Brain pericyte (primary cell): ENCODE results near the gene ATP8A2.

Experiments
- DNase-seq: peaks from one replicate; pipeline ENCODE4 v3.0.0-alpha.2; 2012; ENCODE audit warnings: low read depth, low spot score

The ATP8A2 gene

DNA sequence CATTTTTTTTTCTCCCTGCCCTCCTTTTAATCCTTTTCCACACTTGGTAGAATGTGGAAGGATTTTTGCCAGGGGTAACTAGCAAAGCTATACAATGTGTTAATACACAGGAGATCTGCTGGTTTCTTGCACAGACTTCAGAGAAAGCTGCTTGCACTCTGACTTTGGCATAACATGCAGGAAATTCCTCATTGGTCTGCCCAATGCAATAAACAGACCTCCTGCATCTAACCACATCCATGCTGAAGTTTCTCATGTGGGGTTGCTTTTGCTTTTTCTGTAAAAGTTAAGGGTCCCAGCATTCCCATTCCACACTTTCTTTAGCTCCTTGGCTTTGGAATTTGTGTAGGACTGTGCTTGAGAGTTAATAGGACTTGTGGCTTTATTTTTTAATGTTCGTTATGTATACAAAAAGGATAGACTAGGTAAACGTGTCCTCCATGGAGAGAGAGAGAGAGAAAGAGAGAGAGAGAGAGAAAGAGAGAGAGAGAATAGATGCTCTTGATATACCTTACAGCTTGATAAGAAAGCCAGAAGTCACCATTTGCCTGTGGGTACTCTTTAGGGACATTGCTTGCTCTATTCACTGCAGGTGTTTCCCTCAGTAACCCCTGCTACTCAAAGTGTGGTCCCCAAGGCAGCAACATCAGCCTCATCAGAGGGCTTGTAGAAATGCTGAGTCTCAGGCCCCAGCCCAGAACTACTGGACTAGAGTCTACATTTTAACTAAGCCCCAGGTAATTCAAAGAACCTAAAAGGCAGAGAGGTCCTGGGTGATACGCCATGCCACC lies 509.6 kb downstream of the ATP8A2 start:
- no peak for DNase-seq

DNA sequence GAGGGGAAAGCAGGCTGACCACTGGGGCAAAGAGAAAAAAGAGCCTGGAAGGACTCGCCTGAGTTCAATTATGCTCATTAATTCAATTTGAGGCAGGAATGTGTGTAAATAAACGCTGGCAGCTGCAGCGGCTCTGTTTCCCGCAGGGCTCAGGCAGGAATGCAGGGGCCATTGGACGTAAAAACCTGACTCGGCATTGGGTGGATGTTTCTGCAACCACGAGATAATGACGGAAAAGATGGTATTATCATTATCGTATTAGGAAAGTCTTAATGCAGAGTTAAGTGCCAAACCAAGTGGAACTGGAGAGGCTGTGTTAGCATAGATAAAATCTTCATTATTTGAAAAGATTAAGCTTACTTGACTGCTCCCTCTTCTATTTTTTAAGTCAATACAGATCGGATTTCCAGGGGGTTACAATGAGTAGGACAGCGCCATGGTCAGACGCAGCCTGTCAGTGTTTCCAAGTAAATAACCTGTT lies 510.2 kb downstream of the ATP8A2 start:
- DNase-seq: no peak

DNA sequence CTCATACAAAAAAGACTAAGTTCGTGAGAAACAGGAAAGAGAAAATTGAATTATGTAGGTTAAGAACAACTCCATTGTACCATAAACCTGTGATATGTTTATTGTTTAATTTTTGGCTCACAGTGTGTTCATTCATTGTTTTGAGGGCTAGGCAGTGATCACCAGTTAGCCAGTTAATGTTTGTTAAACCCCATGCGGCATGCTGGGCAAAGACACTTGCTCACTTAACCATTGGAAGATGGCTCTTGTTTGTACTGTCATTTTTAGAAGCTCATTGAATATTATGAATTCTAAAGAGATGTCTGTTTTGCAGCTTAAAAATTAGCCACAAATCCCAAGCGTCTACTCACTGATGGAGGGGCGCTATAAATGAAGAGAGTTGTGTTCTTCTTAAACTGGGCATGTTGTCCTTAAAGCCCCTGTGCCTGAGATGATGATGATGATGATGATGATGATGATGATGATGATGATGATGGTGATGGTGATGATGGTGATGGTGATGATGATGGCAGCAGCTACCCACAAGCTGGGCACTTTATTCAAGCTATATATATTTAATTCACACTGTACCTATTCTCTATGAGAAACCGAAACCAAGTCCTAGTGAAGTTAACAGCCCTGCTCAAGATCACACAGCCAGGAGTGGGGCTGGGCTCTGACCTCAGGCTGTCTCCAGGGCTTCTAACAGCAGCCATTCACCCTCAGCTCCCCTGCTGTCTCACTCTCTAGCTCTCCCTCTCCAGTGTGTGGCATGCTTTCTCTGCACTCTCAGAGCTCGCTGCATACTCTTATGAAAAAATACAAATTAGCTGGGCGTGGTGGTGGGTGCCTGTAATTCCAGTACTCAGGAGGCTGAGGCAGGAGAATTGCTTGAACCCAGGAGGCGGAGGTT lies 510.9 kb downstream of the ATP8A2 start:
- no peak for DNase-seq

DNA sequence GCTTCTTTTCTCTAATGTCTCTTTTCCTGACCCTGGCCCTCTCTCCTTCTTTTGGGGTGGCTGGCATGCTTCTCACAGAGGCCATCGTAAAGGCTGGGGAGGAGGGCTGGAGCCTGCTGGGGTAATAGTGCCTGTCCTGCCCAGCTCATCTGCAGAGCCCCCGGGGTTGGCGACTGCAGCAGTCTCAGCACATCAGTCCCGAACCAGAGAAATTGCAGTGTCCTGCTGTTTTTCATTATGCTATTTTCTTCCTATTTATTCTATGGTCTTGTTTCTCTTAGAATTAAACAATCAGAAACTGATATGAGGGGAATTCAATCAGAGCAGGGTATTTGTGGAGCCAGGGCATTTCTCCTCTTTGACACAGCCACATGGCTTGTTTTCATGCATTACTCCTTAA lies 513.6 kb downstream of the ATP8A2 start:
- DNase-seq: no peak

DNA sequence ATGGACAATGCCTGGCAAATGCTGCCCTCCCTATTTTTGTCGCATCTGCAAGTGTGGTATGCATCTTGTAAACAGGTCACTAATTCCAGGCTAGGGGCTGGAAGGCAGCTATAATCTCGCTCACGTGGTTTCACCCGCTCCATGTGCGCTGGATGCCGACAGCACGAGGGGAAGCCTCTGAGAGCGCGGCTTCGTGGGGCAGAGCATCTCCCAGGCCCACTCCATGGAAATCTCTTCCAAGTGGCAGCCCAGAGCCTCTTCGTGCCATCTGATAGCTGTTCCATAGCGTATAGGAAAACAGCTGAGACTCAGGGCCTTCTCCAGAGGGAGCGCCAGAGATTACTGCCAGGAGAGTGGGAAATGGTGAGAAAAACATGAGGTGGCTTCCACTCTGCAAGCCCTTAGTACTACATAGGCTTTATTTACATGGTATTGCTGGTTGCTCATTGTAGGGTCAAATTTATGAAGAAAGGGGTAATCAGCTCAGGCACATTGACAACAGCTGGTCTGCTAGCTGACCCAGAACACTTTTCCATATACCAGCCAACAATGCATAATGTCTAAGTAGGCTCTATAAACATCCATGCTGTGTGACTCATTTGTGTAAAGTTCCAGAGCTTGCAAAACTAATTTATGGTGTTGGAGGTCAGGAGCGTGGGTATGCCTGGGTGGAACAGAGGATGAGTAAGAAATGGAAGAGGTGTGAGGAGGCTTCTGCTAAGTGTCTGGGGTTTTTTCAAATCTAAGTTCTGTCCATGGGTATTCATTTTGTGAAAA lies 514.9 kb downstream of the ATP8A2 start:
- peak; percentile 47 for DNase-seq

DNA sequence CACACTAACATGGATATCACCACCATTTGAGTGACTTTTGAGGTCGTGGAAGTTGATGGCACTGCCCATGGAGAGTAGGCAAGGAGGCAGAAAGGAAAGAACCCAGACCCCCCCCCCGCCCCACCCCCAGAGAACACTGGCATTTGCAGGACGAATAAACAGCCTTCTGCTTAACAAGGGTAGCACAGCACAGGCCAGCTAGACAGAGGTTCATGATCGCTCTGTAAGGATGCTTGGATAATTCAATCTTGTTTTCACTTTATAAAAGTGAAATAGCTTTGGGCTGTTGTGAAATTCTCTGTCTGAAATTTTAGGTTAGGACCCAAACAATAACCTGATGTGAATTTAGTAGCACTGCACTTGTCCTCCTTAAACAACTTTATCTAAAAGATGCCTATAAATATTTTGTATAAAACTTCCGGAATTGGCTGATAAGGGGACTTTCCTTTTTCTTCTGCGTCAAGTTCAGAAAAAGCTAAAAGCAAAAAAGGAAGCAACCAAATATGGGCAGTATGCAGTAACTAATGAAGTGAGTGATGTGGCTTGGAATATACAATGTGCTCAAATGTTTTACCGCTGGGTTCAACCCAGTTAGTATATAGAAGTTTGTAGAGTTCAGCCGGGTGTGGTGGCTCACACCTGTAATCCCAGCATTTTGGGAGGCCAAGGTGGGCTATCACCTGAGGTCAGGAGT lies 516.3 kb downstream of the ATP8A2 start:
- no peak for DNase-seq

DNA sequence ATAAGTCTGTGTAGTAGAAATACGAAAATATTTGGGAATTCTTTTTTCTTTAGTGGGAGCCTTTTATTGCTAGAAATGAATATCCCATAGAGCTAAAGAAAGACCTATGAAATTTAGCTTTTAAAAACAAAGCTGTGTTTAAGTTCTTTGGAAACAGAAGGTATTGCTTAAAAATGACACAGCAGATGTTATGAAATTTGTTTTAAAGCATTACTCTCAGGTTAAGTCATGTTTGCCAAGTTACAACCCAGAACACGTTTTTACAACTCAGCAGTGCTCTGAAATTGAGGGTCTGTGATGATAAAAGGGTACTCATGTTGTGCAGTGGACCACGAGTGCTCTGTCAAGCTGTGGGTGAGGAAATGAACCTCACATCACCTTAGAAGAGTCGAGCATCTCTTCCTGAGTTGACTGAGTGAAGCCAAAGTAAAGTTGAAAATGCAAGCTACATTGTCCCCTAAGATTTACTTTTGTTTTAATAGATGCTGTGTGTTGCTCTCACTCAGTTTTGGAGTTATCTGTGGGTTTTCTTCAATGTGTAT lies 519.0 kb downstream of the ATP8A2 start:
- DNase-seq: no peak

DNA sequence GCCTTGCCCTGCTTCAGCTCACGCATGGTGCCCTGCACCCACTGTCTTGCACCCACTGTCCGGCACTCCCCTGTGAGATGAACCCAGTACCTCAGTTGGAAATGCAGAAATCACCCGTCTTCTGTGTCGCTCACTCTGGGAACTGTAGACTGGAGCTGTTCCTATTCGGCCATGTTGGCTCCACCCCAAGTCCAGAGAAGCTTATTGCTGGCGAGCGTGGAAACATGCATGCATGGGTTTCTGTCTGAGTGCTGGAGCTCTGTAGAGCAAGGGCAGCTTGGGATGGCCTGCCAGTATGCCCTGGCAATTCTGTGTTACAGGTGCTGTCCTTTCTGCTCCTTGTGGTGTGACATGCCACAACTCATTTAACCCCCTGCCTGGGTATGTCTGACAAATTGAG lies 527.2 kb downstream of the ATP8A2 start:
- no peak for DNase-seq

DNA sequence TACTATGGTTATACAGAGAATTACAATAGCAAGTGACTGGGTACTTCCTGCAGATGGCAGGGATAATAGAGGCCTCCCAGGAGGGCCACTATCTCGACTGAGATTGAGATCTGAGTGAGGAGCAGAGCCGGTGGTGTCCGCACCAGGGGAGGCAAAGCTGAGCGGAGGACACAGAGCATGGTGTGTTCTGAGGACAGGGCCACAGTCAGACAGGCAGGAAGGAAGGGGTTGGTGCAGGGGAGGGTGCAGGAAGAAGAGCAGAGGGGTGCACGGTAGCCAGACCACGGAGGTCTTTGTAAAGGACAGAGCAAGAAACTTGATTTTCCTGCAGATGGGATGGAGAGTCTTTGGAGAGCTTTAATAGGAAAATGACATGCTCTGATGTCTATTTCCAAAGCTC lies 527.7 kb downstream of the ATP8A2 start:
- DNase-seq: no peak

DNA sequence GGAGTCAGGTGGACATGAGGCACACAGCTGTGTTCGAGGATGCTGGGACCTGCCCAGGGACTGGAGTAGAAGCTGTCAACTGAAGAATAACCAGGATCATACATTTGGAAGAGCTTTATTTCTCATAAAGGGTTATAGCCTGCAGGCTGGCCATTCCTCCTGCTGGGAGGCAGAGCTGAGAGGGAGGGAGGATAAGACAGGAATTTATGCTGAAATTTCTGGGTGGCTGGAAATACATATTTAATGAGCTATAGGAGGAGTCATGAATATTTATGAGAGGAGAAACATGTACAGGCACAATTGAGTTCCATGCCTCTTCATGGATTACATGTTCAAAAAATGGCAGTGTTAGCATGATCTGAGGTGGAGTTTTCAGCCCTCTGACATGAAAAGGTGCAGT lies 528.2 kb downstream of the ATP8A2 start:
- no peak for DNase-seq

DNA sequence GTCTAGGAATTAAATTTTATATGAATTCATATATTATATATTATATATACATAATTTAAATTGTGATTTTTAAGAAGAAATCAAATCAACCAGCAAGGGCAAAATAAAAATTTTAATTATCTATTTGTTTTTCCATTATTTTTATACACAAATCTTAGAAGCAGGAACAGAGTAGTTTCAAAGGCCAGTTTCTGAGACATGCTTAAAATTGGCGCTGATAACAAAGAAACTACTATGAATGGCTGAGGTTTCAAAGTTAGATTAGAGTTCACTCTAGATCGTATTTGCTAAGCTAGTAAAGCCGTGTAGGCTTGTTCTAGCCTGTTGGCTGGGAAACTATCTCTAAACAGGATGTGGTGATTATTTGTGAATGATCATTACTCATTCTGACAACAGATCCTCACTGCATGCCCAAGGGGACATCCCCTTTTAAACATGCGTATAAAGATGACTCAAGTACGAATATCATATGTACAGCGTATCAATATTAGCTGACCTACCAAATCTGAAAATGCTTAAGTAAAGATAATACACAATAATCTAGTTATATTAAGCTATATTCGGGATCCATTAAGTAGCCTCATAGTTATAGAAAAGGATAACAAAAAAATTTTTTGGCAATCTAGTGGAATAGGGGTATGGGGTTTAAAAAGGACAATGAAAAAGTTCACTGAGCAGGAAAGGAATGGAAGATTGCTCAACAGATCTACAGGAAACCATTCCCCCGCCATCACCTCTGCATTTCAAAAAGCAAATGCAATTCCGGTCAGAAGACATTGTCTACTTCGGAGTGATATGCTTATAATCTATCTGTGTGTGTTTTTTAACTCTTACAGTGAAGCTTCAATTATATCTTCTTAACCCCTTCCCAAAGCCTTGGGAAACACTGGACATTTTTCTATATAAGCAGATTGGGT lies 529.9 kb downstream of the ATP8A2 start:
- peak; percentile 72 for DNase-seq

DNA sequence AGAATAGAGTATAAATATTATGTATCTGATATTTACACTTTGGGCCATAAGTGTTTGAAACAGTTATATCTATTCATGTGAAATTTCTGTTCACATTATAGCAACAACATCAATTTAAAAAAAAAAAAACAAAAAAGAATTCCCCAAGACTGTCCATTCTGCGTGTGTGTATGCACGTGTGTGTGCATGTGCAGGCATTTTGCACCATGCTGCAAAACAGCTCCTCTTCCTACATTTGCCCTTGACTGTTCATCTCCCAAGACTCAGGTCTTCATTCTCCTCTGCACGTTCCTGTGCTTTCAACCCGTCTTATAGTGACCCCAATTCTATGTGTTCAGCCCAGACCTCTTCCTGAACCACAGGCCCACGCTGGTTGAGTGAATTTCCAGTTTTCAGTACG lies 530.7 kb downstream of the ATP8A2 start:
- no peak for DNase-seq

DNA sequence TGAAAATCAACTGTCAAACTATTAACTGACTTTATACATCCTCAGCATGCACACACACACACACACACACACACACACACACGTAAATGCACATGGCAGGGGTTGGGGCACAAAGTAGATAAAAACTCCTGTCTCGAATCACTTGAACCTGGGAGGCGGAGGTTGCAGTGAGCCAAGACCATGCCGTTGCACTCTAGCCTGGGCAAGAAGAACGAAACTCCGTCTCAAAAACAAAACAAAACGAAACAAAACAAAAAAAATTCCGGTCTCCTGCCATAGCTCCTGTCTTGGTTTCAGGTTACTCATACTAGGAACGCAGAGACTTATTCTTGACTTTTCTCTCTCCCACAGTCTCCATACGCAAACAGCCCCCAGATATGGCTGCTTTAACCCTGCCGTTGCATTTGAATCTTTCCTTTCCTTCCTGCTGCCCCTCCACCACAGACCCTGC lies 531.1 kb downstream of the ATP8A2 start:
- DNase-seq: no peak

DNA sequence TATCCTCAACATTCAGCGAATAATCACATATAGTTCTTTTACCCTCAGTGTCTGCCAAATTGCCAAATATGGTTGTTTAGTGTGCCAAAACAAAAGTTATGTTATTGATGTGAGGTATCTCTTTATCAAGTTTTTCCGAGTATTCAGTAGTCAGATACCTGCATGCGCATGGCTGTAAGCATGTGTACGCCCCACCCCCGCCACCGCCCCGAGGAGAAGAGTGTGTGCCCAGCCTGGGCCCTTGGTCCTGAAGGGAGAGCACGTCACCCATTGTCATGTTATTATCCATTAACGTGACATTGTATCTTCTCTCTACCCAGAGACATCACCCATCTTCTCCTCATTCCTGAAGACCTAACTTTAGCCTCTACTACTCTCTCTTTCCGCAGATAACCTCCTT lies 533.1 kb downstream of the ATP8A2 start:
- no peak for DNase-seq

DNA sequence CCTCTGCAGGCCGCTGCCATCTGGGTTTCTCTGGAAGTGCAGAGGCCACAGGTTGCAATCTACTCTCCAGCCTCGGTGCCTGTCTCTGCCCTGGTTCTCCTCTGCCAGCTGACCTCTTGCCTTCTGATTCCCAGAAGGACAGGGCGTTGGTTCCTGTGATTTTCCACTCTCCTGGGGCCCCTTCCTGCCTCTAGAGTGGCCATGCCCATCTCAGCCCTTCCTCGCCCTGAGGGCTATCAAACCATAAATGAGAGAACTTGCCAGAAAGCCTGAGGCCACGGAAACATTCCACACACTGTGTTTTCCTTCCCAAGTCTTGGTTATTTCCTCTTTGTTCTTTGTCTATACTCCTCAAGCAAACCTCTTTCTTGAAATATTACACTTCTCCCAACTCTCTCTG lies 533.8 kb downstream of the ATP8A2 start:
- no peak for DNase-seq

DNA sequence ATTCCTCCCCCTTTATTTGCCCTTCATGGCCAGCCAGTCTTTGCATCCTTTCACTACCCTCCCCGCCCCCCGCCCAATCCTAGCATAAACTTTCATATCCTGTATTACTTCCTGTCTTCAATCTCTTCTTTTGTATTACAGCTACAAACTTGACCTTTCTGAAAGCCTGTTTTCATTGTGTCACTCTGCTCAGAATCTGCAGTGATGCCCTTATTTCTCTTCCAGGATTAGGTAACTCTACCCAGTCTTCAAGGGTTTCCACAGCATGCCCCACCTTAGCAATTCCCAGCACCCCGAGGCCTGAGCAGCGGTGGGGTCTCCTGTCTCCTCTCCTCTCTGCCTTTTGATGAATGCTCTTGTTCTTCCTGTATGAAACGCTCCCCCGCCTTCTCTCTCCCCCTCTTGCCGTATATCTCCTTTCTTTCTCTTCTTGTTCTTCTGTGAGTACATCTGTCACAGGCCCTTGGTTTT lies 534.5 kb downstream of the ATP8A2 start:
- no peak for DNase-seq

DNA sequence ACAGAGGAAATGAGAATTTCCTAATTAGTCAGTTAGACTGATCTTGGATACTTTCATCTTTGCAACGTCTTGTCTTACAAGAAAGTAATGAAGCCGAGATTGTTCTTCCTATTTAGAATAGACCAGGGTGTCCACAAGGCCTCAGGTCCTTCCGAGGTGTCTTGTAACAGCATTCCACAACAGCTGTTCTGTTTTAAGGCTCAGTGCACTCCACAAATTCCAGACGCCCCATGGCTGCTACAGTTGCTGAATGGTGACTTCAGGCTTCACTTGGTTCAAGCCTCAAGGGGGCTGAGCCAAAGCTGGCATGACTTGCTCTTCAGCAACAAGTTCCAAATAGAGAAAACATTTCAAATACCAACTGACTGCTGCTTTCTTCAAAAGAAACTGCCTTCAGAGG lies 536.6 kb downstream of the ATP8A2 start:
- DNase-seq: no peak

DNA sequence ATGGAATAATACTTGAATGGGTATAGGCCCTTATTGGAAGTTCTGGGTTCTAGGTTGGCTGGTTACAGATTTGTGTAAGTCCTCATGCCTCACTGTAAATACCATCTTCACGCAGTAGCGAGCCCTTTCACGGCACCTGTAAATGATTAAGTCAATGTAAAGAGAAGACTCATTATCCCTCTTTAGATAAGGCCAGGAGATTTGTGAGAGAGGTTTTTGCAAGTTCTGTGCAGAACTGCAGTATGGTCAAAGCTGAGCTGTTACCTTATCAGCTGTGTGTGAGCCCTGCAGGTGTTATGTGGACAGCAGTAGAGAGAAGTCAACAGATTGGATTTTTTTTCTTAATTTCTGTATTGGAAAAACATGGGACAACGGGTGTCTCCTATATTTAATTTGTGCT lies 538.5 kb downstream of the ATP8A2 start:
- DNase-seq: no peak

DNA sequence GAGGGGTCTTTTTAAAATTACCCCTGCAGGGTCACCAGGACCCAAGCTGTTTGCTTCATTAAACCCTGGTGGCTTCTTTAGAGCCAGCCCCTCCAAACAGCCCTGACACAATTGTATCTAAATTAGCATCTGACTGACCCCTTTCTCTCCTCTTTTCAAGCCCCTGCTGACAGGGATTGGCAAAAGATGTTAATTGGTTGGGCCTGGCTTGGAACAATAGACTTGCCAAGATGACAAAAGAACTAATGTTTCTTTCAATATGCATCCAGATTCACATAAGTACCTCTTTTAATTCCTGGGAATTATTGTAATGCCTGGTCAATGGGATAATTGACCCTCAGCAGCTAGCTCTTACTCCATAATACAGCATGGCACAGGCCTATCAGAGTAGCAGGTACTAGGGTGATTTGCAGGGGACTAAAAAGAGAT lies 539.2 kb downstream of the ATP8A2 start:
- DNase-seq: no peak

DNA sequence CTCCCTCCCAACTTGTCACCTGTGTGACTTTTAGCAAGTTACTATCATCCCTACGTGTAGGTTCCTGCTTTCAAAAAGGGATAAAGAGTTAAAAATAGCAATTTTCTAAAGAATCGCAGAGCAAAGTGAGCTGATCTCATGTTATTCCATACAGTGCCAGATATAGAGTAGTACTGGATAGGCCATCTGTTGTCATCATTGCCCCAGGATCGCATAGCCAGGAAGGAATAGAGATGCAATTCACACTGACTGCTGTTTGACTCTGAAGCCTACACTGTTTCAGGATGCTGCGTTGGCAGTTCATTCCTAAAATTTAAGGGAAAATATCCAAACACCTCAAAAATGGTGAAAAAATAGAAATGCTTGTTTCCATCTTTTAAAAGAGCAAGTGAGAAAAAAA lies 541.2 kb downstream of the ATP8A2 start:
- DNase-seq: no peak
